Osteocyte (in vitro differentiated cells): ENCODE data around the gene RAP1GAP2. TPM values are rescaled to one million over a fixed set of nuclear protein-coding genes. Genes with fewer than 3 reads are reported as not detected.

Experiments
- DNase-seq: peaks from one replicate; pipeline ENCODE4 v3.0.0; 2021; ENCODE audit warnings: mixed read lengths; ENCODE audit not compliant: unreplicated experiment; ENCODE audit errors: extremely low spot score
- H3K27ac Mint-ChIP-seq: one replicate; pipeline ENCODE4 v1.8.0; 2021; ENCODE audit warnings: mild to moderate bottlenecking, mixed read lengths; ENCODE audit not compliant: unreplicated experiment
- H3K27me3 Mint-ChIP-seq: one replicate; pipeline ENCODE4 v1.8.0; 2021; ENCODE audit warnings: mixed read lengths; ENCODE audit not compliant: unreplicated experiment
- H3K36me3 Mint-ChIP-seq: one replicate; pipeline ENCODE4 v1.8.0; 2021; ENCODE audit warnings: mixed read lengths; ENCODE audit not compliant: unreplicated experiment
- H3K4me1 Mint-ChIP-seq: one replicate; pipeline ENCODE4 v1.8.0; 2021; ENCODE audit warnings: mixed read lengths; ENCODE audit not compliant: unreplicated experiment
- H3K4me3 Mint-ChIP-seq: one replicate; pipeline ENCODE4 v1.8.0; 2021; ENCODE audit warnings: mild to moderate bottlenecking, moderate library complexity, mixed read lengths; ENCODE audit not compliant: unreplicated experiment
- H3K9me3 Mint-ChIP-seq: one replicate; pipeline ENCODE4 v1.8.0; 2021; ENCODE audit warnings: mixed read lengths; ENCODE audit not compliant: unreplicated experiment
- CTCF ChIP-seq: fragments of 200-600 bp; sonication (generic); IDR thresholded peaks from 2 replicates; pipeline ENCODE4 v1.5.0; 2021; ENCODE audit warnings: antibody characterized with exemption, mild to moderate bottlenecking, moderate library complexity
- total RNA-seq: library from RNA; stranded (reverse); gene quantifications from 2 replicates; pipeline ENCODE4 v1.2.1, GENCODE V29; 2021

The RAP1GAP2 gene
- total RNA-seq, 1 donor from 2014 or later: 6.3 TPM

GRCh38 chr17:2878751-2879254 lies 82.6 kb downstream of the RAP1GAP2 start:
- DNase-seq: no peak
- H3K9me3 Mint-ChIP-seq: no peaks in the 10 kb centered on the region
- H3K4me1 Mint-ChIP-seq: peaks cover 9% of the 10 kb centered on the region
- H3K27ac Mint-ChIP-seq: no peak overlapping the region
- no peaks in the 10 kb centered on the region for H3K36me3 Mint-ChIP-seq
- no peak for TF ChIP-seq CTCF
- H3K4me3 Mint-ChIP-seq: no peak overlapping the region
- H3K27me3 Mint-ChIP-seq: no peaks in the 10 kb centered on the region

GRCh38 chr17:2880050-2880449 lies 83.8 kb downstream of the RAP1GAP2 start:
- Mint-ChIP-seq H3K36me3 (no peaks in the 10 kb centered on the region), H3K4me1 (peaks cover 14% of the 10 kb centered on the region), H3K27me3 (no peaks in the 10 kb centered on the region), H3K9me3 (no peaks in the 10 kb centered on the region), H3K27ac (no peak overlapping the region), H3K4me3 (no peak overlapping the region)
- TF ChIP-seq CTCF: no peak
- DNase-seq: no peak

GRCh38 chr17:2881295-2881694 lies 85.1 kb downstream of the RAP1GAP2 start:
- H3K4me1 Mint-ChIP-seq: peaks cover 14% of the 10 kb centered on the region
- no peak overlapping the region for H3K27ac Mint-ChIP-seq
- H3K4me3 Mint-ChIP-seq: no peak overlapping the region
- no peaks in the 10 kb centered on the region for H3K36me3 Mint-ChIP-seq
- no peak for TF ChIP-seq CTCF
- no peak for DNase-seq
- no peaks in the 10 kb centered on the region for H3K9me3 Mint-ChIP-seq
- H3K27me3 Mint-ChIP-seq: no peaks in the 10 kb centered on the region

GRCh38 chr17:2883544-2884213 lies 87.4 kb downstream of the RAP1GAP2 start:
- Mint-ChIP-seq H3K36me3 (no peaks in the 10 kb centered on the region), H3K9me3 (no peaks in the 10 kb centered on the region)

GRCh38 chr17:2885733-2886132 lies 89.5 kb downstream of the RAP1GAP2 start:
- no peak for TF ChIP-seq CTCF
- H3K36me3 Mint-ChIP-seq: no peaks in the 10 kb centered on the region
- H3K4me3 Mint-ChIP-seq: no peak overlapping the region
- DNase-seq: no peak
- peaks cover 19% of the 10 kb centered on the region for H3K4me1 Mint-ChIP-seq
- H3K27me3 Mint-ChIP-seq: no peaks in the 10 kb centered on the region
- H3K9me3 Mint-ChIP-seq: no peaks in the 10 kb centered on the region
- no peak overlapping the region for H3K27ac Mint-ChIP-seq

More at GRCh38 chr17:2883544-2884213, 87.4 kb downstream of the RAP1GAP2 start:
- DNase-seq: no peak
- Mint-ChIP-seq H3K4me1 (peaks cover 14% of the 10 kb centered on the region), H3K27me3 (no peaks in the 10 kb centered on the region), H3K27ac (no peak overlapping the region), H3K4me3 (no peak overlapping the region)
- TF ChIP-seq CTCF: no peak
